HEK293 (cell line): ENCODE results near the gene FLCN.

ENCODE experiments used
- ELK4 ChIP-seq: IDR thresholded peaks from 2 replicates; pipeline ENCODE4 v1.6.1; 2011; ENCODE audit warnings: mild to moderate bottlenecking, low read depth, low read length, borderline replicate concordance
- GFI1B ChIP-seq: fragments of 450-650 bp; formaldehyde crosslinking; IDR thresholded peaks from 2 replicates; pipeline ENCODE4 v1.5.1; 2016; ENCODE audit warnings: missing biosample characterization, missing genetic modification characterization
- KLF17 ChIP-seq: fragments of 450-650 bp; formaldehyde crosslinking; IDR thresholded peaks from 2 replicates; pipeline ENCODE4 v1.5.1; 2016; ENCODE audit warnings: missing biosample characterization, missing genetic modification characterization
- PBX3 ChIP-seq: sonication (generic); formaldehyde crosslinking; IDR thresholded peaks from 2 replicates; pipeline ENCODE4 v1.8.1; 2022; ENCODE audit warnings: mild to moderate bottlenecking, moderate library complexity, missing genetic modification reagents
- SP7 ChIP-seq: fragments of 450-650 bp; formaldehyde crosslinking; IDR thresholded peaks from 2 replicates; pipeline ENCODE4 v1.5.1; 2016; ENCODE audit warnings: missing biosample characterization, missing genetic modification characterization
- TRIM28 ChIP-seq: IDR thresholded peaks from 2 replicates; pipeline ENCODE4 v1.6.1; 2011; ENCODE audit warnings: low read length, control low read depth, borderline replicate concordance
- ZBTB1 ChIP-seq: fragments of 450-650 bp; formaldehyde crosslinking; IDR thresholded peaks from 2 replicates; pipeline ENCODE4 v1.5.1; 2016; ENCODE audit warnings: missing biosample characterization, missing genetic modification characterization
- ZBTB10 ChIP-seq: fragments of 450-650 bp; formaldehyde crosslinking; IDR thresholded peaks from 2 replicates; pipeline ENCODE4 v1.5.1; 2016; ENCODE audit warnings: missing biosample characterization, missing genetic modification characterization
- ZBTB49 ChIP-seq: fragments of 450-650 bp; formaldehyde crosslinking; IDR thresholded peaks from 2 replicates; pipeline ENCODE4 v1.5.1; 2016; ENCODE audit warnings: missing biosample characterization, missing genetic modification characterization, low read depth
- ZFP37 ChIP-seq: fragments of 450-650 bp; formaldehyde crosslinking; IDR thresholded peaks from 2 replicates; pipeline ENCODE4 v1.5.1; 2016; ENCODE audit warnings: missing biosample characterization, missing genetic modification characterization
- ZNF174 ChIP-seq: fragments of 450-650 bp; formaldehyde crosslinking; IDR thresholded peaks from 2 replicates; pipeline ENCODE4 v1.5.0; 2017; ENCODE audit warnings: missing biosample characterization, mild to moderate bottlenecking, missing genetic modification characterization
- ZNF184 ChIP-seq: fragments of 450-650 bp; IDR thresholded peaks from 2 replicates; pipeline ENCODE4 v1.5.1; 2018; ENCODE audit warnings: missing biosample characterization, mild to moderate bottlenecking, missing genetic modification characterization
- ZNF202 ChIP-seq: fragments of 450-650 bp; formaldehyde crosslinking; IDR thresholded peaks from 2 replicates; pipeline ENCODE4 v1.5.1; 2016; ENCODE audit warnings: missing biosample characterization, missing genetic modification characterization, borderline replicate concordance
- ZNF214 ChIP-seq: fragments of 450-650 bp; formaldehyde crosslinking; IDR thresholded peaks from 2 replicates; pipeline ENCODE4 v1.5.1; 2017; ENCODE audit warnings: missing biosample characterization, mild to moderate bottlenecking, missing genetic modification characterization, borderline replicate concordance
- ZNF266 ChIP-seq: fragments of 450-650 bp; formaldehyde crosslinking; IDR thresholded peaks from 2 replicates; pipeline ENCODE4 v1.5.1; 2016; ENCODE audit warnings: missing biosample characterization, missing genetic modification characterization, low read depth
- ZNF274 ChIP-seq, 2 experiments: fragments of 200-500 bp in 1 of 2; fragments of 450-650 bp in 1 of 2; sonication (Bioruptor generic) in 1 of 2; formaldehyde crosslinking in 1 of 2; IDR thresholded peaks; 2 replicates each; pipeline versions ENCODE4 v1.5.1 to v1.6.1; 2014 to 2016; ENCODE audit warnings: borderline replicate concordance in 1 of 2, inconsistent platforms in 1 of 2, low read length in 1 of 2, missing biosample characterization in 1 of 2, missing genetic modification characterization in 1 of 2
- ZNF521 ChIP-seq: fragments of 450-650 bp; formaldehyde crosslinking; IDR thresholded peaks from 2 replicates; pipeline ENCODE4 v1.5.1; 2017; ENCODE audit warnings: missing biosample characterization, mild to moderate bottlenecking, missing genetic modification characterization
- ZNF571 ChIP-seq: fragments of 450-650 bp; formaldehyde crosslinking; IDR thresholded peaks from 2 replicates; pipeline ENCODE4 v1.5.0; 2017; ENCODE audit warnings: missing biosample characterization, missing genetic modification characterization
- ZNF623 ChIP-seq: fragments of 450-650 bp; formaldehyde crosslinking; IDR thresholded peaks from 2 replicates; pipeline ENCODE4 v1.5.1; 2016; ENCODE audit warnings: missing biosample characterization, missing genetic modification characterization
- ZNF639 ChIP-seq: fragments of 450-650 bp; formaldehyde crosslinking; IDR thresholded peaks from 2 replicates; pipeline ENCODE4 v1.5.1; 2016; ENCODE audit warnings: missing biosample characterization, missing genetic modification characterization
- ZNF692 ChIP-seq: fragments of 450-650 bp; formaldehyde crosslinking; IDR thresholded peaks from 2 replicates; pipeline ENCODE4 v1.5.1; 2016; ENCODE audit warnings: missing biosample characterization, missing genetic modification characterization
- ZNF768 ChIP-seq: fragments of 450-650 bp; formaldehyde crosslinking; IDR thresholded peaks from 2 replicates; pipeline ENCODE4 v1.5.1; 2018; ENCODE audit warnings: missing biosample characterization, mild to moderate bottlenecking, missing genetic modification characterization
- ZNF776 ChIP-seq: fragments of 450-650 bp; formaldehyde crosslinking; IDR thresholded peaks from 2 replicates; pipeline ENCODE4 v1.5.0; 2017; ENCODE audit warnings: missing biosample characterization, missing genetic modification characterization, borderline replicate concordance
- TF ChIP-seq, protein P1 (sequence below): fragments of 450-650 bp; formaldehyde crosslinking; IDR thresholded peaks from 2 replicates; pipeline ENCODE4 v1.5.1; 2016; ENCODE audit warnings: missing biosample characterization, missing genetic modification characterization

The FLCN gene

DNA sequence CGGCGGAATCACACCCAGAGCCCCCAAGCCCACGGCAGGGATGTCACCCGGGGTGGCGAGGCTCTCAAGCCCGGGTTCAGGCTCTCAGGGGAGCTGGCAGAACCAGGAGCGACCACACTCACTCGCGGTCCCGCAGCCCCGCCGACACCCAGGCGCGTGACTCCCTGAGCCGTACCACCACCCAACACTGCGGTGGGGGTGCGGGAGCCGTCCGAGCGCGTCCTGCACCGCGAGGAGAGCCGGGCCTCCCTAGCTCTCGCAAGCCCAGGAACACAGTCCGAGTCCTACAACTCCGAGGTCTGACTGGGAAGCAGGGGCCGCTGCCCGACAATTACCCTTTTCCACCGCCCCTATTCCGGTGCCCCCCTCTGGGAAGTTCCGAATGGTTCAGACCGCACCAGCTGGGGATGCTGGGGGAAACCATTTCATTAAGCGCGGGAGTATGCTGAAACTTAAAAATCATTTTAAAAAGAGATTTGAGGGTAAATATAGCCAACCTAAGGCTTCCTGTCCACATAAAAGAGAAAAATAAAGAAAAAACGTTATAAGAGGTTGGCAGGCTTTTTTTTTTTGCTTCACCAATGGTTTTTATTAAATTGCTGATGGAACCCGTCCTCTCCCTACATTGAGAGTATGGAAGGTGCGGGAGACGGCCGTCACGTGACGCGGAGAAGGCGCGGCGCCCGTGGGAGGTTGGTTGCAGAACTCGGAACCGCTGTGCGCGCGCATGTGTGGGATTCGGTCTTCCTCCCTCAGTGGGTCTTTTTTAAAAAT is at the start of gene FLCN (continued):
- TF ChIP-seq KLF17 (tag by site-specific recombination) (peak; percentile 92; the same call in 1 of the 2 replicates), SP7 (tag by site-specific recombination) (peak; percentile 91), ZNF776 (no peak), ZNF571 (tag by site-specific recombination) (no peak), ZNF623 (tag by site-specific recombination) (0 out of 2 replicates have a peak, but pooled peaks have one; percentile 32), ZNF639 (peak; percentile 74; the same call in 1 of the 2 replicates), TRIM28 (no peak), ZBTB10 (0 out of 2 replicates have a peak, but pooled peaks have one; percentile 19), ZFP37 (tag by site-specific recombination) (no peak; the same call in none of the 2 replicates), ELK4 (no peak), ZNF768 (tag by site-specific recombination) (no peak), PBX3 (CRISPR knock-in tag) (no peak), ZNF266 (no peak), ZNF184 (0 out of 2 replicates have a peak, but pooled peaks have one; percentile 36), ZNF202 (tag by site-specific recombination) (no peak), ZNF214 (no peak), ZBTB1 (peak; percentile 53; the same call in 1 of the 2 replicates), ZNF692 (tag by site-specific recombination) (no peak; the same call in 1 of the 2 replicates), ZNF521 (tag by site-specific recombination) (no peak), ZBTB49 (tag by site-specific recombination) (no peak), ZNF274 (IDR thresholded peaks at IDR 0.05; ENCODE audit: low read length) (no peak), ZNF274 (tag by site-specific recombination; IDR thresholded peaks at IDR 0.05; ENCODE audit: borderline replicate concordance) (no peak), ZNF174 (no peak), GFI1B (tag by site-specific recombination) (no peak)
- TF ChIP-seq, protein P1, sequence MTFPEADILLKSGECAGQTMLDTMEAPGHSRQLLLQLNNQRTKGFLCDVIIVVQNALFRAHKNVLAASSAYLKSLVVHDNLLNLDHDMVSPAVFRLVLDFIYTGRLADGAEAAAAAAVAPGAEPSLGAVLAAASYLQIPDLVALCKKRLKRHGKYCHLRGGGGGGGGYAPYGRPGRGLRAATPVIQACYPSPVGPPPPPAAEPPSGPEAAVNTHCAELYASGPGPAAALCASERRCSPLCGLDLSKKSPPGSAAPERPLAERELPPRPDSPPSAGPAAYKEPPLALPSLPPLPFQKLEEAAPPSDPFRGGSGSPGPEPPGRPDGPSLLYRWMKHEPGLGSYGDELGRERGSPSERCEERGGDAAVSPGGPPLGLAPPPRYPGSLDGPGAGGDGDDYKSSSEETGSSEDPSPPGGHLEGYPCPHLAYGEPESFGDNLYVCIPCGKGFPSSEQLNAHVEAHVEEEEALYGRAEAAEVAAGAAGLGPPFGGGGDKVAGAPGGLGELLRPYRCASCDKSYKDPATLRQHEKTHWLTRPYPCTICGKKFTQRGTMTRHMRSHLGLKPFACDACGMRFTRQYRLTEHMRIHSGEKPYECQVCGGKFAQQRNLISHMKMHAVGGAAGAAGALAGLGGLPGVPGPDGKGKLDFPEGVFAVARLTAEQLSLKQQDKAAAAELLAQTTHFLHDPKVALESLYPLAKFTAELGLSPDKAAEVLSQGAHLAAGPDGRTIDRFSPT (tag by site-specific recombination) = no peak
